PC-3 (cell line): ENCODE results near the gene KIR3DL1.
"Not testable (repeated sequence)": the region's sequence is repeated elsewhere in the genome, so short reads cannot be mapped to it uniquely, and the experiment has no call there.

Source experiments
- CTCF ChIP-seq: fragments of 300-600 bp; sonication (generic); conservative IDR thresholded peaks from 2 replicates; pipeline ENCODE4 v1.5.1; 2017; ENCODE audit warnings: antibody characterized with exemption, low read depth, mild to moderate bottlenecking, low read length
- EZH2 ChIP-seq: fragments of 300-600 bp; sonication (generic); IDR thresholded peaks from one replicate; pipeline ENCODE4 v1.6.1; 2017; ENCODE audit warnings: antibody characterized with exemption, mild to moderate bottlenecking, low read length; ENCODE audit not compliant: unreplicated experiment
- EZH2phosphoT487 ChIP-seq: fragments of 300-600 bp; sonication (generic); IDR thresholded peaks from 2 replicates; pipeline ENCODE4 v1.6.1; 2018; ENCODE audit warnings: mild to moderate bottlenecking, antibody characterized with exemption, low read length, borderline replicate concordance

- not testable (repeated sequence) for TF ChIP-seq CTCF, EZH2, EZH2phosphoT487
Observed at GRCh38 chr19:54863459-54863858, 47.2 kb downstream of the KIR3DL1 start.
